Testis (tissue), 3 donors: Measurements from ENCODE around the gene ZMIZ1. TPM values are rescaled to one million over a fixed set of nuclear protein-coding genes. Genes with fewer than 3 reads are reported as not detected.

Experiments used
- DNase-seq: peaks from one replicate; pipeline ENCODE4 v3.0.0-alpha.2; 2019
- H3K27ac ChIP-seq, 2 donors: fragments of 200-600 bp; sonication (generic); one replicate each; pipeline ENCODE4 v1.5.1; 2019
- H3K27me3 ChIP-seq: fragments of 200-600 bp; sonication (generic); one replicate; pipeline ENCODE4 v1.5.1; 2019
- H3K36me3 ChIP-seq: fragments of 200-600 bp; sonication (generic); one replicate; pipeline ENCODE4 v1.5.1; 2017; ENCODE audit warnings: low read depth; ENCODE audit errors: missing control alignments
- H3K4me1 ChIP-seq: fragments of 200-600 bp; sonication (generic); one replicate; pipeline ENCODE4 v1.5.1; 2019
- H3K4me3 ChIP-seq, 2 donors: fragments of 200-600 bp; sonication (generic); one replicate each; pipeline ENCODE4 v1.5.1; 2017 to 2019
- H3K9me3 ChIP-seq: fragments of 200-600 bp; sonication (generic); one replicate; pipeline ENCODE4 v1.5.1; 2017
- POLR2A ChIP-seq: fragments of 450-650 bp; IDR thresholded peaks from one replicate; pipeline ENCODE4 v1.6.1; 2017; ENCODE audit warnings: antibody characterized with exemption, mild to moderate bottlenecking, moderate library complexity
- WGBS, 2 donors: methylation state at CpG; one replicate each; pipeline ENCODE4 v1.1.5; 2018; 5-methylcytosine and 5-hydroxymethylcytosine counted together
- intact Hi-C: fragments of 100-400 bp; cut with DNase I; formaldehyde crosslinking; loops from one replicate; pipeline ENCODE4 v1.15.1; 2023; ENCODE audit warnings: low total_unique reads
- polyA plus RNA-seq: library from polyadenylated mRNA; stranded (reverse); fragments of 350-450 nt; fragmentation: Illumina TruSeq; extraction: RNeasy Lipid Tissue Mini Kit (QIAGEN cat#74804); gene quantifications from one replicate; pipeline ENCODE4 v1.2.3, GENCODE V29; 2014; ENCODE audit warnings: low read depth, low replicate concordance; ENCODE audit not compliant: insufficient read depth
- total RNA-seq, 2 donors: library from RNA; depleted of rRNA; stranded (reverse); fragments of >200 nt; gene quantifications; one replicate each; pipeline ENCODE4 v1.2.3, GENCODE V29; 2016
- TF ChIP-seq, protein P1 (sequence below), 3 experiments: fragments of 450-650 bp in 2 of 3; fragments of 200-600 bp in 1 of 3; sonication (generic) in 1 of 3; IDR thresholded peaks; one replicate each; pipeline ENCODE4 v1.5.1; 2016 to 2019; ENCODE audit warnings: antibody characterized with exemption in 3 of 3, mild to moderate bottlenecking in 2 of 3, moderate library complexity in 1 of 3

Gene ZMIZ1
- total and polyA plus RNA-seq, 3 donors from 2014 or later = 15.2 to 22.0 (median 18.8) TPM

DNA sequence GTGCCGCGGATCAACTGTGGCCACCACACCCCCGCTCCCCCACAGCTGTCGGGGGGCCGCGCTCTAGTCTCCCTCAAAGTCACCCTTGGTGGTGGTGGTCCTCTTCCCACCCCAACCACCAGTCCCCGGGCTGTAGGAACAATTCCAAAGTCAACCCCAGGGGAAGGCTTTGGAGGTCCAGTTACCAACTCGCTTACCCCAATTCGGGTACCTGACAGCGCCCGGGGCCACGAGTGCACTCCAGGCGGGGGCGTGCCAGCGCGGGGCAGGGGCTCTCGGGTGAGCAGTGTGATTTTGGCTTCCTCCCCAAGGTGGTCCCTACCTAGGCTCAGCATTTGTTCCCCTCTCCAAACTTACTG, 584 bp upstream of the ZMIZ1 start:
- Histone ChIP-seq H3K4me1 (peaks cover 31% of the 10 kb centered on the region), H3K4me3 (peak overlapping the region; percentile 83 to 84), H3K27ac (peak overlapping the region; percentile 69 to 88), H3K36me3 (no peaks in the 10 kb centered on the region), H3K9me3 (no peaks in the 10 kb centered on the region), H3K27me3 (no peaks in the 10 kb centered on the region)
- intact Hi-C loops = loop anchor here (5.0 kb wide), 1 partner anchor 91 kb away; no protein-coding TSS in a partner anchor
- 0 to 3% methylated on average over 6 to 17 of the region's 17 CpGs for WGBS, 2 donors
- TF ChIP-seq, protein P1, sequence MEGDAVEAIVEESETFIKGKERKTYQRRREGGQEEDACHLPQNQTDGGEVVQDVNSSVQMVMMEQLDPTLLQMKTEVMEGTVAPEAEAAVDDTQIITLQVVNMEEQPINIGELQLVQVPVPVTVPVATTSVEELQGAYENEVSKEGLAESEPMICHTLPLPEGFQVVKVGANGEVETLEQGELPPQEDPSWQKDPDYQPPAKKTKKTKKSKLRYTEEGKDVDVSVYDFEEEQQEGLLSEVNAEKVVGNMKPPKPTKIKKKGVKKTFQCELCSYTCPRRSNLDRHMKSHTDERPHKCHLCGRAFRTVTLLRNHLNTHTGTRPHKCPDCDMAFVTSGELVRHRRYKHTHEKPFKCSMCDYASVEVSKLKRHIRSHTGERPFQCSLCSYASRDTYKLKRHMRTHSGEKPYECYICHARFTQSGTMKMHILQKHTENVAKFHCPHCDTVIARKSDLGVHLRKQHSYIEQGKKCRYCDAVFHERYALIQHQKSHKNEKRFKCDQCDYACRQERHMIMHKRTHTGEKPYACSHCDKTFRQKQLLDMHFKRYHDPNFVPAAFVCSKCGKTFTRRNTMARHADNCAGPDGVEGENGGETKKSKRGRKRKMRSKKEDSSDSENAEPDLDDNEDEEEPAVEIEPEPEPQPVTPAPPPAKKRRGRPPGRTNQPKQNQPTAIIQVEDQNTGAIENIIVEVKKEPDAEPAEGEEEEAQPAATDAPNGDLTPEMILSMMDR (IDR thresholded peaks at IDR 0.05) = no peak
- no peak for TF ChIP-seq POLR2A
- no peak for DNase-seq

DNA sequence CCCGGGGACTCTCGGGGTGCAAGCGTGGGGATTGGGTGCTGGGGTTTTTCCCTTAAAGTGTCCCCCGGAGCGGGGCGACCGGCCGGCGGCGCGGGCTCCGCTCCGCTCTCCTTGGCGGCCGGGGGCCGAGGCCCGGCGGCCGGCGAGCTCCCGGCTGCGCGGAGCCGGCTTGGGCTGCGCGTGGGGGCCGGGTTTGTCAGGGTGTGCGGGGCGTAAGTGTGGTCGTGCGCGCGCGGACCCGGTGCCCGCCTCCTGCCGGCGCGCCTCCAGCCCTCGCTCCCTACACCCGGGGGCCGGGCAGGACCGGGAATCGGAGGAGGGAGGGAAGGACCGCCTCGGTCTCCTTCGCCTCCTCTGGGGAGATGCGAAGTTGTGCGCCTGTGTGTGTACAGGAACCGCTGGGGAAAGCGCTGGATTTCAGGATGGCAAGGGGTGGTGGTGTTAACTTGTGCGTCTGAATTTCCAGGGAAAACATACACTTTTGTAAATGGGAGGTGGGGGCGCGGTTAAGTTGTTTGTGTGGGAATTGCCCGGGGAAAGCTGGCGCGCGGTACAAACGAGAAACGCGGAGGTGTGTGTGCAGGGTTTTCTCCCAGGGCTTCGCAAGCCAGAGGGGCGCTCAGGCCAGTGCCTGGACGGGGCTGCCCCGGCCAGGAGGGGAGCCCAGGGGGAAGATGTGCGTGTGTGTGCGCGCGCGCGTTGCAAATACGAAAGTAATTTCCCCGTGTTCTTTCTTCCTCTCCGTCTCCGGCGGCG, 737 bp downstream of the ZMIZ1 start:
- WGBS, 2 donors = 0 to 1% methylated on average over 19 to 65 of the region's 77 CpGs
- DNase-seq = peak; percentile 38
- no peaks in the 10 kb centered on the region for H3K36me3 ChIP-seq

DNA sequence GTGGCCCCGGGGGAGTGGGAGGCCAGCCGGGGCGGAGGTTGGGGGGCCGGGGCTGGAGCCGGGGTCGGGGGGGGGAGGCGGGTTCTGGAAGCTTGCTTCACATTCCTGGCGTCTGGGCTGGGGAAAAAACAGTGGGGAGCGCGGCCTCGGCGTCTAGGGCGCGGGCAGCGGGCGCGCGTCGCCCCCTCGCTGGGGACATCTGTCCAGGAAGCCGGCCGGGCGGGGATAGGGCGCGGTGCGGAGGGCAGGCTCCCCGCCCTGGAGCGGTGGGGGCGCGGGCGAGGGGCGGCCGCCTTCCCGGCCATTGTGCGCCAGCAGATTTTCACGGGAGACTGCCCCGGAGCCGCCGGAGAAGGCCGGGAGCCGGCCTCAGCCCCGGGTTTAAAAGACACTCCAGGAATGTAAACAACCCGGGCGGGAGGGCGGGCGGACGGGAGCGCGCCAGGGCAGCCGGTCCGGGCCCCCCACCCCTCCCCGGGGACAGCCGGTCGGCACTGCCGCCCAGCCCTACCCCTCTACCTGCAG, 1.4 kb downstream of the ZMIZ1 start:
- peaks cover 44% of the 10 kb centered on the region for H3K4me1 ChIP-seq
- DNase-seq = peak; percentile 36
- 0 to 2% methylated on average over 17 to 46 of the region's 55 CpGs for WGBS, 2 donors
- peak overlapping the region; percentile 83 to 84 for H3K4me3 ChIP-seq
- H3K36me3 ChIP-seq = no peaks in the 10 kb centered on the region
- intact Hi-C loops = loop anchor here (10.0 kb wide), 1 partner anchor 125 kb away; no protein-coding TSS in a partner anchor
- no peaks in the 10 kb centered on the region for H3K27me3 ChIP-seq
- H3K27ac ChIP-seq = peak overlapping the region; percentile 88
- TF ChIP-seq, protein P1 (IDR thresholded peaks at IDR 0.05) = no peak
- TF ChIP-seq POLR2A = no peak
- H3K9me3 ChIP-seq = no peaks in the 10 kb centered on the region

More for the DNA sequence above, 737 bp downstream of the ZMIZ1 start:
- Histone ChIP-seq H3K4me1 (peaks cover 42% of the 10 kb centered on the region), H3K27ac (peak overlapping the region; percentile 88), H3K27me3 (no peaks in the 10 kb centered on the region), H3K4me3 (peak overlapping the region; percentile 83 to 84), H3K9me3 (no peaks in the 10 kb centered on the region)
- TF ChIP-seq POLR2A = no peak
- TF ChIP-seq, protein P1 (IDR thresholded peaks at IDR 0.05) = peak in 1 of 3 experiments; percentile 6
- intact Hi-C loops = loop anchor here (5.0 to 10.0 kb wide), 2 partner anchors 92 to 125 kb away; no protein-coding TSS in a partner anchor

DNA sequence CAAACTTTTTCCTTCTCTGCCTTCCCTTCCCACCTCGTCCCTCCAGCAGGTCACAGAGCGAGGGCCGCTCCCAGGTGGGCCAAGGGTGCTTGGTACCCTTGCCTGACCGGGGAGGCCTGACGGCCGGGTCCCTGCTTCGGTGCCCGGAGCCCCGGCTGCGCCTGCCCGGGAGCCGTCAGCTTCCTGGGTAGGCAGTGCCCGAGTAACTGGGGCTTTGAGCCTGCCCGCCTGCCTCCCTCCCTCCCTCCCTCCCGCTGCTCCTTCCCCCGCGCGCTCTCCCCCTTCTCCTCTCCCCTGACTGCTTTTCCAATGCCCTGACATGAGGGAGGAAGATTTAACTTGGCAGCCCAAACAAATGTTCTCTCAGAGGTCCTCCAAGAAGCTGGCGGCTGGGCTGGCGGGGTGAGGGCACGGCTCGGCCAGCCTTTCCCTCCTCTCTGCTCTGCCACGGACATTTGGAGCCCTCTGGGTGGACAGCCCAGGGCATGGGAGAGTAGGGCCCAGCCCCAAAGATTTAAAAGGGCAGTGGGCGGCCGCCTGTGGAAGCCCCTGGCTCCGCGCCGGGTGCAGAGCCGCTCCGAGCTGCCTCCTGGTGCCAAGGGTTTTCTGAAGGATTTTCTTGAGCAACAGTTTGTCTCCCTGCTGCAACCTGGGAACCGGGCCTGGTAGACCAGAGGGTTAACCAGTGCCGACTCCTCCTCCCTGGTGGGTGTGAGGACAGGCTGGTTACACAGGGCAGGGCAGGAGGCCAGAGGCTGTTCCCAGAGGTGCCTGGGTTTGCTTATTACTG, 2.0 kb downstream of the ZMIZ1 start:
- no peaks in the 10 kb centered on the region for H3K36me3 ChIP-seq
- 0 to 1% methylated on average over 23 to 26 of the region's 32 CpGs for WGBS, 2 donors
- no peaks in the 10 kb centered on the region for H3K27me3 ChIP-seq
- H3K9me3 ChIP-seq = no peaks in the 10 kb centered on the region
- peak overlapping the region; percentile 88 for H3K27ac ChIP-seq
- H3K4me3 ChIP-seq = peak overlapping the region; percentile 83 to 84
- H3K4me1 ChIP-seq = peaks cover 44% of the 10 kb centered on the region
- no peak for TF ChIP-seq POLR2A
- TF ChIP-seq, protein P1 (IDR thresholded peaks at IDR 0.05) = no peak
- intact Hi-C loops = loop anchor here (10.0 kb wide), 1 partner anchor 124 kb away; no protein-coding TSS in a partner anchor
- DNase-seq = peak; percentile 70
